BLaER1 treated with 17β-estradiol and CSF1 and Interleukin-3, amounts not matched to agents 10 nM and 100 nM (cell line): ENCODE data around the gene RSRC1.

Experiments
- H3K27ac ChIP-seq, 11 experiments: shearing (Covaris generic); formaldehyde crosslinking; 2 replicates each; pipeline ENCODE4 v1.8.1; 2022
- H3K27me3 ChIP-seq, 11 experiments: shearing (Covaris generic); formaldehyde crosslinking; 2 replicates each; pipeline ENCODE4 v1.8.1; 2022
- H3K36me3 ChIP-seq, 11 experiments: shearing (Covaris generic); formaldehyde crosslinking; 2 replicates each; pipeline ENCODE4 v1.8.1; 2022
- H3K4me1 ChIP-seq, 10 experiments: shearing (Covaris generic); formaldehyde crosslinking; 2 replicates each; pipeline ENCODE4 v1.8.1; 2022
- H3K4me2 ChIP-seq, 11 experiments: shearing (Covaris generic); formaldehyde crosslinking; 2 replicates each; pipeline ENCODE4 v1.8.1; 2022
- H3K4me3 ChIP-seq, 10 experiments: shearing (Covaris generic); formaldehyde crosslinking; 2 replicates each; pipeline ENCODE4 v1.8.1; 2022
- H3K9ac ChIP-seq, 11 experiments: shearing (Covaris generic); formaldehyde crosslinking; 2 replicates each; pipeline ENCODE4 v1.8.1; 2022
- H3K9me3 ChIP-seq, 11 experiments: shearing (Covaris generic); formaldehyde crosslinking; replicated peaks in 1 of 11; 2 replicates each; pipeline ENCODE4 v1.8.1; 2022
- H4K20me1 ChIP-seq, 11 experiments: shearing (Covaris generic); formaldehyde crosslinking; 2 replicates each; pipeline ENCODE4 v1.8.1; 2022
- Cebpa-rat ChIP-seq, 11 experiments: shearing (Covaris generic); IDR thresholded peaks; 2 replicates each; pipeline ENCODE4 v1.8.1; 2022

Gene RSRC1

DNA sequence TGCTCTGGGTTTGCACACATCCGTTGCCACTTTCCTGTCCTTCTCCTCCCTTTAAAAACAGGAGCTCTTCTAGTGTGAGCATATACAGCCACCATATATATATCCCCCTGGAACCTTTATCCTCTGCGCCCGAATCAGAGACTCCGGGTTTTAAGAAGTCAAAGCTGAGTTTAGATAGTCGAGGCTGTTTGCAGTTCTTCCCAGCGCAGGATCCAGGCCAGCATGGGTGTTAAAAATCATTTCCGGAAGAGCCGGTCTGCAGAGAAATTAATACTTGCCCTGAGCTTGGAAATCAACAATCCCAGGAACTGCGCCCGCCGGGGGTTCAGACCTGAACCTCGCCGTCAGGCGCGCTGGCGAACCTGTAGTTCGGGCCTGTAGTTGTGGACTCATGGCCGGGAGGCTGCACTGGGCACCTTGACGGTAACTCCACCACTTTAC, 6.0 kb upstream of the RSRC1 start:
- no peak overlapping the region for H3K9ac ChIP-seq

DNA sequence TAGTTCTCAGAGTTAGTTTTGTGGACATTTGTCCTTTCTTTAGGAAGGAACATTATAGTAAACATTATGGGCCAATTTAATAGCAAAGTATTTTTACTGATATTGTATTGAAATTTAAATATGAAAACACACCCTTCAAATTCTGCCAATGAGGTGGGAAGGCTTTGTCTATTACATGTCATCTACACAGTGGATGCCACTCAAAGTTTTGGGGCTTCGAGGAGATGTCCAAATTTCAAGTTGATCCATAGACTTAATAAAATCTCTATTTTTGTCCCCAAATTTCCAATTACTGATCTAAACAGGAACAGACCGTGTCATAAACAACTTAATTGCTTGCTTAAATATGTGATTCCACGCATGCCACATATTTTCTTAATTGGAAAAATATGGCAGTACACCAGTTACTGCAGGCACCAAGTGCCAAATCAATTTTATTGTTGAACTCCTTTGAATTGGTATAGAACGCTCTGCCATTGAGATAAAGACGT, 5.4 kb upstream of the RSRC1 start:
- Histone ChIP-seq H3K4me2 (no peak overlapping the region), H4K20me1 (peaks cover 0 to 85% (median 51%) of the 10 kb centered on the region in 11 experiments; a peak in 20 of 22 replicates), H3K9ac (no peak overlapping the region), H3K36me3 (no peaks in the 10 kb centered on the region), H3K27ac (no peak overlapping the region), H3K27me3 (peaks cover 100% of the 10 kb centered on the region in 11 experiments), H3K4me1 (peaks cover 7 to 34% (median 16%) of the 10 kb centered on the region in 10 experiments; a peak in 15 of 20 replicates), H3K4me3 (no peak overlapping the region), H3K9me3 (peaks cover 18 to 24% (median 22%) of the 10 kb centered on the region in 11 experiments)
- no peak for TF ChIP-seq Cebpa-rat (IDR thresholded peaks at IDR 0.05)

More for the DNA sequence above, 6.0 kb upstream of the RSRC1 start:
- peaks cover 0 to 89% (median 51%) of the 10 kb centered on the region in 11 experiments; a peak in 20 of 22 replicates for H4K20me1 ChIP-seq
- no peak for TF ChIP-seq Cebpa-rat (IDR thresholded peaks at IDR 0.05)
- peak overlapping the region in 5 of 10 experiments; percentile 8 to 40 (median 13); a peak in 4 of 20 replicates for H3K4me3 ChIP-seq
- H3K27ac ChIP-seq: no peak overlapping the region
- peaks cover 6 to 29% (median 14%) of the 10 kb centered on the region in 10 experiments; a peak in 14 of 20 replicates for H3K4me1 ChIP-seq
- H3K36me3 ChIP-seq: no peaks in the 10 kb centered on the region
- H3K27me3 ChIP-seq: peaks cover 100% of the 10 kb centered on the region in 11 experiments
- H3K9me3 ChIP-seq: peaks cover 18 to 24% (median 22%) of the 10 kb centered on the region in 11 experiments
- H3K4me2 ChIP-seq: peak overlapping the region in 3 of 11 experiments; percentile 29 to 66 (median 30); a peak in 5 of 22 replicates

DNA sequence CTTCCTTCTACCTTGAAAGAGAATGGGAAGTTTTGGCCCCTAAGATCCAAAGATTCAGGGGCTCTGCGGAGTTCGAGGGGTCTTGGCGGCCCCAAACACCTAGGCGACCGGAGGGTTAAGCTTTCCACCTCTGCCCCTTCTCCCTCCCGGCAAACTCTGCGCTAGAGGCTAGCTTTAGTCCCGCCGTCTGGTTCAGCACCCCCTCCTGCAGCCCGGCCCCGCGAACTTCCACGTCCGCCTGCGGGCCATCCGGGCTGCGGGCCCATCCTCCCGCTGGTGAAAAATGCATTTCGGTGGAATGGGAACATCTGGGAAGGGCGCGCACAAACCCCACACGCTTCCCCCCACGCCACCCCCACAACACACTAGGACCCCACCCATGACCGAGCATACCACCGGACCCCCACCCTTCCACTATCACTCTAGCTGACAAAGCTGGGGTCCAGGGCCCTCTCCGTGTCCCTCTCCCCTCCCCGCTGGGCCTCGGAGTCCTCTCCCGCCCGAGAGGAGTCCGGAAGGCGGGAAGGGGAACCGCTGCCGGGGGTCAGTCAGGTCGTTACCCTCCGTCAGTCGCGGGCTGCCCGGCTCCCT, 4.7 kb upstream of the RSRC1 start:
- H3K36me3 ChIP-seq: no peaks in the 10 kb centered on the region
- peak overlapping the region; percentile 57 to 96 (median 80) for H3K4me2 ChIP-seq
- H4K20me1 ChIP-seq: peaks cover 0 to 80% (median 51%) of the 10 kb centered on the region in 11 experiments; a peak in 20 of 22 replicates
- H3K27ac ChIP-seq: no peak overlapping the region
- peaks cover 18 to 24% (median 22%) of the 10 kb centered on the region in 11 experiments for H3K9me3 ChIP-seq
- TF ChIP-seq Cebpa-rat (IDR thresholded peaks at IDR 0.05): no peak
- H3K9ac ChIP-seq: peak overlapping the region in 3 of 11 experiments; percentile 27 to 57 (median 34); a peak in 3 of 22 replicates
- peak overlapping the region; percentile 30 to 68 (median 54); a peak in 19 of 20 replicates for H3K4me3 ChIP-seq
- H3K27me3 ChIP-seq: peaks cover 94 to 96% (median 95%) of the 10 kb centered on the region in 11 experiments
- peaks cover 7 to 35% (median 17%) of the 10 kb centered on the region in 10 experiments; a peak in 15 of 20 replicates for H3K4me1 ChIP-seq

DNA sequence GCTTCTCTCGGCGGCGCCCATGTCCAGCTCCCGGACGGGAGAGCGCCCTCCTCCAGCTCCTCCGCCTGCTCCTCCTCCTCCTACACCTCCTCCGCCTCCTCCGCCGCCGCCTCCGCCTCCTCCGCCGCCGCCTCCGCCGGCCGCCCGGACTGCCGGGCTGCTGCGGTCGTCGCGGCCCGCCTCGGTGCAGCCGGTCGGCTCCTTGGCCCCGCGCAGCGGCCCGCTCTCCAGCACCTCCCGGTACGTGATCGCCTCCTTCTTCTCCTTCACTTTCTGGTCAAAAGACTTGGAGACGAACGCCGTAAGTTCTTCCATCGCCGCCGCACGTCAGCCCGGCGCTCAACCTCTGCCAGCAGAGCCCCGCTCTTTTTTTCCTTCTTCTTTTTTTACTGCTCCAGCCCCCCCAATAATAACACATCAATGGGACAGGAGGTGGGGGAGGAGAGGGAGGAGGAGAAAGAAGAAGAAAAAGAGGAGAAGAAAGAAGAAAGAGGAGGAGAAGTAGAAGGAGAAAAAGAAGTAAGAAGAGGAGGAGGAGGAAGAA, 4.1 kb upstream of the RSRC1 start:
- Histone ChIP-seq H3K4me1 (peaks cover 11 to 38% (median 20%) of the 10 kb centered on the region in 10 experiments), H3K36me3 (no peaks in the 10 kb centered on the region), H3K9ac (peak overlapping the region in 4 of 11 experiments; percentile 21 to 57 (median 30); a peak in 5 of 22 replicates), H3K27ac (no peak overlapping the region), H3K4me3 (peak overlapping the region; percentile 30 to 68 (median 54)), H3K9me3 (peaks cover 18 to 24% (median 22%) of the 10 kb centered on the region in 11 experiments), H3K27me3 (peaks cover 88 to 90% (median 89%) of the 10 kb centered on the region in 11 experiments), H4K20me1 (peaks cover 0 to 81% (median 51%) of the 10 kb centered on the region in 11 experiments; a peak in 20 of 22 replicates), H3K4me2 (peak overlapping the region; percentile 57 to 96 (median 80))
- TF ChIP-seq Cebpa-rat (IDR thresholded peaks at IDR 0.05): no peak

DNA sequence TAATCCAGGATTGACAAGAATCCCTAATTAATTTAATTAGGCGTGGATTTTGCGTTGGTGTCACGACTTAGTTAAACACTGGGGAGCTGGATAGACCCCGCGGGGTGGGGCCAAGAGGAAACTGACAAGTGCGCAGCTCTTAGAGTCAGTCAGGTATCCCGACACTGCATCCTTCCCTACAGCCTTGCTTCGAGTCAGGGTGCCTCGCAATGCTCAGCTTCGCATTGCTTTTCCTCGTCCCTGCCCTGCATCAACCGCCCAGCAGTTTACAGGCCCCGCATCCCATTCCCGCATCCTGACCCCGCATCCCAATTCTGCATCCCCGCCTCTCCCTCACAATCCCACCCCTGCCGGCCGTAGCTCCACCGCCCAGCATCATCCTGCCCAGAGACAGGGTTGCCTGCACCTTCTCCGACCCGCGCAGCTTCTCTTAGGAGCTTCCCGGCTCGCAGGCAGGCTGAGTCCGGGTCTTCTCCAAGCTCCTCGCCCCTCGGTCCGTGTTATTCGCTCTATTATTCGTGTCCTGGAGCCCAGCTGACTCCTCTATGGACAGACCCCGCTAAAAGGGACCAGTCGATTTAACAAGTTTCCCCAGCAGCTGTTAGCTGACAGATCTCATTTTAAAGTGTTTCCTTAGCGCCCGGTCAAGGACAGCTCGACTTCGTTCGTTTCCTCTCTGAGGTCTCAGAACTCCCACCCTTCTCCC, 3.0 kb upstream of the RSRC1 start:
- Histone ChIP-seq H3K9ac (no peak overlapping the region), H3K4me3 (peak overlapping the region in 4 of 10 experiments; percentile 4 to 63 (median 60); a peak in 5 of 20 replicates), H3K27ac (no peak overlapping the region), H3K4me1 (peaks cover 22 to 49% (median 31%) of the 10 kb centered on the region in 10 experiments), H3K9me3 (peaks cover 18 to 24% (median 22%) of the 10 kb centered on the region in 11 experiments), H3K27me3 (peaks cover 77 to 79% (median 78%) of the 10 kb centered on the region in 11 experiments), H4K20me1 (peaks cover 0 to 77% (median 51%) of the 10 kb centered on the region in 11 experiments; a peak in 20 of 22 replicates), H3K4me2 (peak overlapping the region in 5 of 11 experiments; percentile 86 to 96 (median 93); a peak in 9 of 22 replicates), H3K36me3 (0 out of 22 replicates have a peak, but pooled peaks cover 0 to 3% (median 0%) of the 10 kb centered on the region in 11 experiments)
- TF ChIP-seq Cebpa-rat (IDR thresholded peaks at IDR 0.05): no peak

DNA sequence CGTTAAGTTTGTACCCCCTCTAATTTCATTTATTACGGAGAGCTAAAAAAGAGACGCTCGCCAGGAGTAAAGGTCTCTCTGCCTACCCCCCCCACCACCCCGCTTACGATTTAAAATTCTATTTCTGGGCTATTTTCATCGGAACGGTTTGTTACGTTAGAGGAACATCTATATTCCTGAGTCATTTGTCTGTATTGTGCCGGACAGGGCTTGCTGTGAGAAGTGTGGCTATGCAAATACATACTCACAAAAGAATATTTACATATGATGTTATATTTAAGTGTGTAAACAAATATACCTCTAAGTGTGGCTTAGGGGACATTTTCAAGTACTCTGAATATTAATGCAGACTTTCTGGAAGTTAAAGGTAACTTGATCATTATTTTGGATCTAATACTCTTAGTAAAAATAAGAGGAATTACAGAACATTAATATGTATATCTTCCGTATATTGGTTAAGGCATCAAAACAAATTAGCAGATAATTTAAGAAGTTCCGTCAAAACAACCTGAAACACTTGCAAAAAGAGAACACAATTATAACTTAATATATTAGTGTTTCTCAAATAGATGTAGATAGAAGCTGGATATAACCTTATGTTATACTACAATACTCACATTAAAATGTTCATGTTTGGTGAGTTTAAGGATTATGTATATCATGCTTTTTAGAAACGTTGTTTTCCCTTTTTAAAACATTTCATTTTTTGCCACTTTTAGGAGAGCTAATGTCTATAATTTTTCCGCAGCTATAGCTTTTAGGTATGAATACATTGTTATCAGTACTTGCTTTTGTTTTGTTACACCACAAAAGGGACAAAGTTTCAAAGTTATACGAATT, 2.1 kb upstream of the RSRC1 start:
- peaks cover 20 to 28% (median 23%) of the 10 kb centered on the region in 11 experiments for H3K9me3 ChIP-seq
- TF ChIP-seq Cebpa-rat (IDR thresholded peaks at IDR 0.05): no peak
- no peak overlapping the region for H3K9ac ChIP-seq
- peaks cover 0 to 10% (median 4%) of the 10 kb centered on the region in 11 experiments; a peak in 8 of 22 replicates for H3K36me3 ChIP-seq
- no peak overlapping the region for H3K27ac ChIP-seq
- no peak overlapping the region for H3K4me2 ChIP-seq
- H3K27me3 ChIP-seq: peaks cover 68 to 70% (median 69%) of the 10 kb centered on the region in 11 experiments
- H4K20me1 ChIP-seq: peaks cover 0 to 70% (median 44%) of the 10 kb centered on the region in 11 experiments; a peak in 20 of 22 replicates
- H3K4me3 ChIP-seq: no peak overlapping the region
- H3K4me1 ChIP-seq: peaks cover 23 to 53% (median 32%) of the 10 kb centered on the region in 10 experiments

DNA sequence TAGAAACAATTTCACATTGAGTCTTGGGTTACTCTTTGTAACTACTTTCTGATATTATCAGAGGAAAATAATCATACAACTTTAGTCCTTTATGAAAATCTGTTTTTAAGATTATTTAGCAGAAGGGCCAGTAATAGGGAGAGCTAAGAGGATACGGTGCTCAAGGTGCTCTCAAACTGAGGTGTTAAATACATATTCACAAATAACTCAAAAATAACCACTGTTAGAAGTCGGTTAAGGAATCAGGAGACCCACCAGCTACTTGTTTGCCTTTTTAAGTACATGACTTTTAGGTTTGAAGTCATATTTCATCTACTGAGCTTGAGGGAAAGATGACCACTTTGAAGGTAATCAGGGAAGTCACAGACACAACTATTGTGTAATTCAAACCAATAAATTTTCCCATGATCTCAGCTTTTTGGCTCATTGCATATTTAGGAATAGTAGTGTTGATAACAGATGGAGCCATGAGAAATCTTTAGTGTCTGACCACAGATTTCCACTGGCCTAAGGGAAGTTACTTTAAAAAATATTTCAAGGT, 1.4 kb upstream of the RSRC1 start:
- peaks cover 23 to 48% (median 32%) of the 10 kb centered on the region in 10 experiments for H3K4me1 ChIP-seq
- H3K4me3 ChIP-seq: no peak overlapping the region
- H4K20me1 ChIP-seq: peaks cover 0 to 63% (median 37%) of the 10 kb centered on the region in 11 experiments; a peak in 20 of 22 replicates
- no peak; a peak in 1 of 22 replicates for TF ChIP-seq Cebpa-rat (IDR thresholded peaks at IDR 0.05)
- H3K4me2 ChIP-seq: no peak overlapping the region
- H3K27ac ChIP-seq: no peak overlapping the region
- peaks cover 20 to 28% (median 23%) of the 10 kb centered on the region in 11 experiments for H3K9me3 ChIP-seq
- H3K36me3 ChIP-seq: peaks cover 0 to 17% (median 10%) of the 10 kb centered on the region in 11 experiments; a peak in 14 of 22 replicates
- H3K9ac ChIP-seq: no peak overlapping the region
- peaks cover 61 to 63% (median 62%) of the 10 kb centered on the region in 11 experiments for H3K27me3 ChIP-seq
